Progenitor cell of endocrine pancreas (in vitro differentiated cells): ENCODE results near the gene PRND. TPM values are rescaled to one million over a fixed set of nuclear protein-coding genes. Genes with fewer than 3 reads are reported as not detected.
"Not testable (repeated sequence)": the region's sequence is repeated elsewhere in the genome, so short reads cannot be mapped to it uniquely, and the experiment has no call there.

ENCODE experiments used
- DNase-seq: peaks from one replicate; pipeline ENCODE4 v3.0.0; 2021; ENCODE audit warnings: low spot score; ENCODE audit not compliant: unreplicated experiment
- H3K27ac Mint-ChIP-seq: 2 replicates; pipeline ENCODE4 v1.8.0; 2021; ENCODE audit warnings: mild to moderate bottlenecking, moderate library complexity, mixed read lengths
- H3K27me3 Mint-ChIP-seq: 2 replicates; pipeline ENCODE4 v1.8.0; 2021; ENCODE audit warnings: mixed read lengths
- H3K36me3 Mint-ChIP-seq: 2 replicates; pipeline ENCODE4 v1.8.0; 2022; ENCODE audit warnings: mixed read lengths; ENCODE audit not compliant: insufficient read depth
- H3K4me1 Mint-ChIP-seq: 2 replicates; pipeline ENCODE4 v1.8.0; 2021; ENCODE audit warnings: low read depth, mixed read lengths
- H3K4me3 Mint-ChIP-seq: 2 replicates; pipeline ENCODE4 v1.8.0; 2021; ENCODE audit warnings: low read depth, mild to moderate bottlenecking, moderate library complexity, mixed read lengths
- H3K9me3 Mint-ChIP-seq: 2 replicates; pipeline ENCODE4 v1.8.0; 2021; ENCODE audit warnings: low read depth, mixed read lengths
- CTCF ChIP-seq: fragments of 200-600 bp; sonication (generic); IDR thresholded peaks from one replicate; pipeline ENCODE4 v1.5.0; 2021; ENCODE audit warnings: antibody characterized with exemption, mild to moderate bottlenecking; ENCODE audit not compliant: unreplicated experiment
- total RNA-seq: library from RNA; stranded (reverse); gene quantifications from 2 replicates; pipeline ENCODE4 v1.2.1, GENCODE V29; 2021

Gene PRND
- total RNA-seq, 1 donor from 2014 or later, result not detected

- Mint-ChIP-seq H3K36me3 (no peaks in the 10 kb centered on the region), H3K4me3 (no peak overlapping the region), H3K4me1 (no peaks in the 10 kb centered on the region), H3K27me3 (no peaks in the 10 kb centered on the region), H3K27ac (no peak overlapping the region), H3K9me3 (peaks cover 15% of the 10 kb centered on the region)
- DNase-seq, result no peak
- TF ChIP-seq CTCF, result no peak
Observed at GRCh38 chr20:4770026-4770425, 48.3 kb downstream of the PRND start.

DNA sequence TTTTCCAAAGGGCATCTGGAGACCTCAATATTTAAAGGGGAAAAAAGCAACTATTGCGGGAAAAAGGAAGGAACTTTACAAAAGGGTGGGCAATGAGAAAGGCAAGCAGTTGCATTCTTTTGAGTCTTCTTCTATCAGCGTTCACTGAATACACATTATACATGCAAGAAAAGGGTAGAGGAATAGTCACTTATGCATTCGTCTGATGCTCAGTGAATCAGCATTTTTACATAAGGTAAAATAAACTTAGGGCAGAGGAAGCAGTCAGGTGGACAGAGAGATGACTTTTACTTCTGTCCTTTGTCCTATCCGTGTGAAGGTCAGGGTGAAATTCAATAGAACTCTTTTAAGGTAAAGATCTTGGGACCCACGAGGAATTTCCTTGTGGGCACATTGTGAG, 49.3 kb downstream of the PRND start:
- H3K4me3 Mint-ChIP-seq, result no peak overlapping the region
- no peak for DNase-seq
- H3K27me3 Mint-ChIP-seq, result no peaks in the 10 kb centered on the region
- H3K9me3 Mint-ChIP-seq, result peaks cover 15% of the 10 kb centered on the region
- H3K36me3 Mint-ChIP-seq, result no peaks in the 10 kb centered on the region
- no peak overlapping the region for H3K27ac Mint-ChIP-seq
- TF ChIP-seq CTCF, result no peak
- no peaks in the 10 kb centered on the region for H3K4me1 Mint-ChIP-seq

- Mint-ChIP-seq H3K27me3 (peaks cover 3% of the 10 kb centered on the region), H3K4me1 (no peaks in the 10 kb centered on the region), H3K27ac (no peak overlapping the region), H3K36me3 (no peaks in the 10 kb centered on the region), H3K4me3 (no peak overlapping the region), H3K9me3 (peaks cover 15% of the 10 kb centered on the region)
- TF ChIP-seq CTCF, result no peak
- DNase-seq, result no peak
Observed at GRCh38 chr20:4772132-4772531, 50.4 kb downstream of the PRND start.

DNA sequence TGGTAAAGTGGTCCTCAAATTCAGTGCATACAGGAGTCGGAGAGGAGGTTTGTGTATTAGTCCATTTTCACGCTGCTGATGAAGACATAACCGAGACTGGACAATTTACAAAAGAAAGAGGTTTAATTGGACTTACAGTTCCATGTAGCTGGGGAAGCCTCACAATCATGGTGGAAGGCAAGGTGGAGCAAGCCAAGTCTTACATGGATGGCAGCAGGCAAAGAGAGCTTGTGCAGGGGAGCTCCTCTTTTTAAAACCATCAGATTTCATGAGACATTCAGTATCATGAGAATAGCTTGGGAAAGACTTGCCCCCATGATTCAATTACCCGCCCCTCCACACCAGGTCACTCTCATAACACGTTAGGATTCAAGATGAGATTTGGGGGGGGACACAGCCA, 51.3 kb downstream of the PRND start:
- H3K9me3 Mint-ChIP-seq, result peaks cover 15% of the 10 kb centered on the region
- not testable (repeated sequence) for DNase-seq, H3K27ac Mint-ChIP-seq

DNA sequence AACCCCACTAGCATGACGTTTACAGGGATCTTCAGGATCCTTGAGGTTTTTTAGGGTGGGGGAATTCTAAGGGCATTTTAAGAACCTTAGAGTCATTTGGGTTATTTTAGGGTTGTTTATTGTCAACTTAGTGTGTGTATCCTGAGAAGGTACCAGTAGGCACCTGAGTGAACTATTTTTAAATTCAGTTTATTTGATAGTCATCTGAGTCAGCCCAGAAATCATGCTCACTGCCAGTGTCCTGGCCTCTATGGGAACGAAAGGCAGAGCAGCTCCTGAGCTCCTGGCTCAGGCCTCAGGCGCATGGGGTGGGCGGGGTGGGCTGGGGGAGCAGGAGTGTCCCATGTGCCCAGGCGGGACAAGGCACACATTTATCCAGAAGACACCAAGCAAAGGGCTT, 52.0 kb downstream of the PRND start:
- DNase-seq, result no peak
- Mint-ChIP-seq H3K4me3 (no peak overlapping the region), H3K27me3 (peaks cover 3% of the 10 kb centered on the region), H3K36me3 (no peaks in the 10 kb centered on the region), H3K27ac (no peak overlapping the region), H3K4me1 (no peaks in the 10 kb centered on the region), H3K9me3 (peaks cover 15% of the 10 kb centered on the region)
- no peak for TF ChIP-seq CTCF

More for the DNA sequence above, 51.3 kb downstream of the PRND start:
- H3K27me3 Mint-ChIP-seq, H3K4me3 Mint-ChIP-seq, H3K4me1 Mint-ChIP-seq, H3K36me3 Mint-ChIP-seq: not testable (repeated sequence)

DNA sequence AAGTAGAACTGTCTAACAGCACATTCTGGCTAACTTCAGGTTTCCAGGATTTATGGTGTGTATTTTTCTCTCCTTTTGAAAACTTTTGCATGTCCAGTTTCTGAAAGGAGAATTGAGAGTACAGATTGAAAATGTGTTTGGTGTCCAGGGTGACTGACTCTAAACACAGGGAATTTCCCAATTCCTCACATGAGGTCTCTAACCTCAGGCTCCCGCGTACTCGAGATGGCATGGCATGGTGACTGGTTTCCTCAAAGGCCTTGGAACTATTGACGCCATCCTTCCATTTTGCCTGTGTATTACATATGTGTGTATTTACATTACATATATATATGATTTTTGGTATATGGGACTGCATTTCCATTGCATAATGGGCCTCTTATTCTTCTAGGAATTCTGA, 52.5 kb downstream of the PRND start:
- Mint-ChIP-seq H3K36me3 (no peaks in the 10 kb centered on the region), H3K27ac (no peak overlapping the region), H3K9me3 (peaks cover 15% of the 10 kb centered on the region), H3K4me3 (no peak overlapping the region), H3K4me1 (no peaks in the 10 kb centered on the region), H3K27me3 (peaks cover 3% of the 10 kb centered on the region)
- TF ChIP-seq CTCF, result no peak
- no peak for DNase-seq
